Ishikawa (cell line): ENCODE measurements around the gene FUBP1.

Experiments
- CEBPB ChIP-seq: IDR thresholded peaks from 2 replicates; pipeline ENCODE4 v1.6.1; 2012
- CREB1 ChIP-seq: IDR thresholded peaks from 2 replicates; pipeline ENCODE4 v1.6.1; 2012; ENCODE audit warnings: low read depth
- EGR1 ChIP-seq: IDR thresholded peaks from 2 replicates; pipeline ENCODE4 v1.6.1; 2012
- EP300 ChIP-seq: IDR thresholded peaks from 2 replicates; pipeline ENCODE4 v1.6.1; 2012; ENCODE audit warnings: borderline replicate concordance
- FOXM1 ChIP-seq: IDR thresholded peaks from 2 replicates; pipeline ENCODE4 v1.6.1; 2012; ENCODE audit warnings: low read depth, borderline replicate concordance
- NFIC ChIP-seq: IDR thresholded peaks from 2 replicates; pipeline ENCODE4 v1.6.1; 2012
- RAD21 ChIP-seq: IDR thresholded peaks from 2 replicates; pipeline ENCODE4 v1.6.1; 2012; ENCODE audit warnings: low read depth
- TAF1 ChIP-seq: IDR thresholded peaks from 2 replicates; pipeline ENCODE4 v1.6.1; 2012; ENCODE audit warnings: low read depth, mild to moderate bottlenecking
- TCF12 ChIP-seq: IDR thresholded peaks from 2 replicates; pipeline ENCODE4 v1.6.1; 2012; ENCODE audit warnings: low read depth
- TEAD4 ChIP-seq: IDR thresholded peaks from 2 replicates; pipeline ENCODE4 v1.6.1; 2012
- YY1 ChIP-seq: IDR thresholded peaks from 2 replicates; pipeline ENCODE4 v1.6.1; 2012; ENCODE audit warnings: low read depth
- ZBTB7A ChIP-seq: IDR thresholded peaks from 2 replicates; pipeline ENCODE4 v1.6.1; 2012; ENCODE audit warnings: low read depth
- TF ChIP-seq, protein P1 (sequence below): IDR thresholded peaks from 2 replicates; pipeline ENCODE4 v1.6.1; 2012; ENCODE audit warnings: low read depth, mild to moderate bottlenecking
- TF ChIP-seq, protein P2 (sequence below): IDR thresholded peaks from 2 replicates; pipeline ENCODE4 v1.6.1; 2012
- TF ChIP-seq, protein P3 (sequence below): IDR thresholded peaks from 2 replicates; pipeline ENCODE4 v1.6.1; 2012

Gene FUBP1

DNA sequence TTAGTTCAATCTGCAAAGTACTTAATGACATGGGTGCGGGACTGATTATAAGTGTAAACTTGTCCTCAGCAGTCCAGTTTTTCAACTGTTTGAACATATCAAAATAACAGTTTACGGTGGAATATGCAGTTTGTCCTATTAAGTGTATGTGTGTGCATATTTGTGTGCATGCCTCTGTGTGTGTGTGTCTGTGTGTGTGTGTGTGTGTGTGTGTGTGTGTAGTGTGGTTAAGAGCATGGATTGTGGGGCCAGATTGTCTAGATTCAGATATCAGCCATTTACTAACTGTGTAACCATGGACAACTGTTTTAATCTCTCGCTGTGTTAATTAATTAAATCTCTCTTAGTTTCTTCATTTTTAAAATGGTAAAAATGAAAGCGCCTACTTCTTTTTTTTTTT, 51.5 kb downstream of the FUBP1 start:
- TF ChIP-seq, protein P1, sequence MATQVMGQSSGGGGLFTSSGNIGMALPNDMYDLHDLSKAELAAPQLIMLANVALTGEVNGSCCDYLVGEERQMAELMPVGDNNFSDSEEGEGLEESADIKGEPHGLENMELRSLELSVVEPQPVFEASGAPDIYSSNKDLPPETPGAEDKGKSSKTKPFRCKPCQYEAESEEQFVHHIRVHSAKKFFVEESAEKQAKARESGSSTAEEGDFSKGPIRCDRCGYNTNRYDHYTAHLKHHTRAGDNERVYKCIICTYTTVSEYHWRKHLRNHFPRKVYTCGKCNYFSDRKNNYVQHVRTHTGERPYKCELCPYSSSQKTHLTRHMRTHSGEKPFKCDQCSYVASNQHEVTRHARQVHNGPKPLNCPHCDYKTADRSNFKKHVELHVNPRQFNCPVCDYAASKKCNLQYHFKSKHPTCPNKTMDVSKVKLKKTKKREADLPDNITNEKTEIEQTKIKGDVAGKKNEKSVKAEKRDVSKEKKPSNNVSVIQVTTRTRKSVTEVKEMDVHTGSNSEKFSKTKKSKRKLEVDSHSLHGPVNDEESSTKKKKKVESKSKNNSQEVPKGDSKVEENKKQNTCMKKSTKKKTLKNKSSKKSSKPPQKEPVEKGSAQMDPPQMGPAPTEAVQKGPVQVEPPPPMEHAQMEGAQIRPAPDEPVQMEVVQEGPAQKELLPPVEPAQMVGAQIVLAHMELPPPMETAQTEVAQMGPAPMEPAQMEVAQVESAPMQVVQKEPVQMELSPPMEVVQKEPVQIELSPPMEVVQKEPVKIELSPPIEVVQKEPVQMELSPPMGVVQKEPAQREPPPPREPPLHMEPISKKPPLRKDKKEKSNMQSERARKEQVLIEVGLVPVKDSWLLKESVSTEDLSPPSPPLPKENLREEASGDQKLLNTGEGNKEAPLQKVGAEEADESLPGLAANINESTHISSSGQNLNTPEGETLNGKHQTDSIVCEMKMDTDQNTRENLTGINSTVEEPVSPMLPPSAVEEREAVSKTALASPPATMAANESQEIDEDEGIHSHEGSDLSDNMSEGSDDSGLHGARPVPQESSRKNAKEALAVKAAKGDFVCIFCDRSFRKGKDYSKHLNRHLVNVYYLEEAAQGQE, result no peak
- TF ChIP-seq ZBTB7A (no peak), FOXM1 (no peak), EP300 (no peak)

DNA sequence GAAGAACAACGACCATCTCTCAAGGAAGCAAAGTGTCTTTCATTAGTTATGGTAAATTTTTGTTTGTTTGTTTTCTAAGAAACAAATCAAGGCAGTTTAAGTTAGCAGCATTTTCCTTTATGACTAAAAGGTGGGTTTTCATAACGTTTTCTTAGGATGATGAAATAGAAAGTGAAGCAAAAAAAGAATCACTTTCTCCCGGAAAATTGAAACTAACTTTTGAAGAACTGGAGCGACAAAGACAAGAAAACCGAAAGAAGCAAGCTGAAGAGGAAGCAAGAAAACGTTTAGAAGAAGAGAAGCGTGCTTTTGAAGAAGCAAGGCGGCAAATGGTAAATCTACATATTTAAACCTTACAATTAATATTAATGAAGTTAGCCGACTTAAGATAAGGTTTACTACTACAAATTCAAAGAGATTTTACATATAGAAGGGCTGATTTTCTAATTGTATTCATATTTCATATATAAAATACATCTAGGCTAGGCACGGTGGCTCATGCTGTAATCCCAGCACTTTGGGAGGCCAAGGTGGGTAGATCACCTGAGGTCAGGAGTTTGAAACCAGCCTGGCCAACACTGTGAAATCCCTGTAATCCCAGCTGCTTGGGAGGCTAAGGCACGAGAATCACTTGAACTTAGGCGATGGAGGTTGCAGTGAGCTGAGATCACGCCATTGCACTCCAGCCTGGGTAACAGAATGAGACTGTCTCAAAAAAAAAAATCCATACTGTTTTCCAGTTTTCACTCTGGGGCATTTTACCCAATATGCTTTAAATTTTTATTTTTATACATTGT, 52.1 kb downstream of the FUBP1 start:
- TF ChIP-seq, protein P2, sequence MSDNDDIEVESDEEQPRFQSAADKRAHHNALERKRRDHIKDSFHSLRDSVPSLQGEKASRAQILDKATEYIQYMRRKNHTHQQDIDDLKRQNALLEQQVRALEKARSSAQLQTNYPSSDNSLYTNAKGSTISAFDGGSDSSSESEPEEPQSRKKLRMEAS, result no peak
- TF ChIP-seq YY1 (no peak), EGR1 (no peak), EP300 (no peak), ZBTB7A (no peak), NFIC (no peak), CREB1 (no peak), TAF1 (no peak)

DNA sequence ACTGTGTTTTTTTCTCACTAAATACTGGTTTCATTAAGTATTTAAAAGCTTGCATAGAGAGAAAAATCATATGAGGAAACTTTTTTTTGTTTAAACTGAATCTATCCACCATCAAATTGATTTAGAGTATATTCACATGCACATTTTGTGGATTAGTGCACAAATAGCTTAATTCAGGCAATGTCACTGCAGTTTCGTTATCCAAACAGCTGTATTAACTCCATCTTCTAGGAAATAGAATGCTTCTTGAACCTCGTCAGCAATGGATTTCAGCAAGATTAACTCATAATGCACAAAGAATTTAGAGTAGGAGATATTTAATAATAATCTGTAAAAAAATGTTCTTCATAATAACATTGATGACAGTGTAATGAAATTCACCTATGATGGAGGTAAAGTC, 52.9 kb downstream of the FUBP1 start:
- no peak for TF ChIP-seq TAF1
- no peak for TF ChIP-seq CREB1
- TF ChIP-seq EGR1, result no peak
- TF ChIP-seq, protein P1, result no peak
- no peak for TF ChIP-seq ZBTB7A
- TF ChIP-seq CEBPB, result no peak
- TF ChIP-seq, protein P3, sequence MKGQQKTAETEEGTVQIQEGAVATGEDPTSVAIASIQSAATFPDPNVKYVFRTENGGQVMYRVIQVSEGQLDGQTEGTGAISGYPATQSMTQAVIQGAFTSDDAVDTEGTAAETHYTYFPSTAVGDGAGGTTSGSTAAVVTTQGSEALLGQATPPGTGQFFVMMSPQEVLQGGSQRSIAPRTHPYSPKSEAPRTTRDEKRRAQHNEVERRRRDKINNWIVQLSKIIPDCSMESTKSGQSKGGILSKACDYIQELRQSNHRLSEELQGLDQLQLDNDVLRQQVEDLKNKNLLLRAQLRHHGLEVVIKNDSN, result no peak
- TF ChIP-seq TEAD4, result no peak
- TF ChIP-seq EP300, result no peak
- TF ChIP-seq RAD21, result no peak
- TF ChIP-seq NFIC, result no peak
- TF ChIP-seq, protein P2, result no peak
- no peak for TF ChIP-seq FOXM1
- no peak for TF ChIP-seq YY1
- no peak for TF ChIP-seq TCF12

DNA sequence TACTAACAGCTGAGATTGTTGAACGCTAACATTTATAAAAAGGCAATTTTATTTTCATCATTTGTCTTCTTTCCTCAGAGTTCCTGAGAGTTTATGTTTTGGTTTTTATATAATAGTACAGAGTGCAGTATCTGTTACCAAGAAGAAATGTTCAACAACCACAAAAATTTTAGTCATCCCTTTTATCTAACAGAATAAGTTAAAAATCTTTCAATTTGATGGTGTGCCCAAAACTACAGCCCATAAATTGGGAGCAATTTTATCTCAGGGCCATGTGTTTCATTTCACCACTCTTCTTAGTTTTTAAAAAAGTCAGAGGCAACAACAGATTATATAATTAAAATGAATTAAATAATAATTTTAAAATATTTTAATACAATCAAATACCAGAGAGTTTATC, 53.4 kb downstream of the FUBP1 start:
- no peak for TF ChIP-seq TEAD4
- TF ChIP-seq EP300, result no peak
- no peak for TF ChIP-seq NFIC
- TF ChIP-seq CEBPB, result no peak
- TF ChIP-seq, protein P1, result no peak
- TF ChIP-seq, protein P3, result no peak
- no peak for TF ChIP-seq TAF1
- TF ChIP-seq FOXM1, result no peak
- TF ChIP-seq YY1, result no peak
- no peak for TF ChIP-seq EGR1
- TF ChIP-seq ZBTB7A, result no peak
- TF ChIP-seq TCF12, result no peak
- no peak for TF ChIP-seq RAD21
- TF ChIP-seq CREB1, result no peak
- TF ChIP-seq, protein P2, result no peak
